SU-DHL-6 (cell line): ENCODE measurements around the gene RDH13.
"Not testable (repeated sequence)": the region's sequence is repeated elsewhere in the genome, so short reads cannot be mapped to it uniquely, and the experiment has no call there.

Experiments
- H2AFZ ChIP-seq: fragments of 200-600 bp; sonication (generic); 2 replicates; pipeline ENCODE4 v1.6.1; 2014; ENCODE audit warnings: low read depth, mild to moderate bottlenecking, moderate library complexity, mixed read lengths, antibody characterized with exemption, low read length; ENCODE audit not compliant: severe bottlenecking
- H3F3A ChIP-seq: fragments of 200-600 bp; shearing (Covaris generic); 2 replicates; pipeline ENCODE4 v1.6.0; 2016; ENCODE audit warnings: antibody characterized with exemption, mild to moderate bottlenecking; ENCODE audit not compliant: insufficient read depth
- H3K27ac ChIP-seq: fragments of 200-600 bp; sonication (generic); 2 replicates; pipeline ENCODE4 v1.5.1; 2016; ENCODE audit warnings: low read depth, mild to moderate bottlenecking, low read length, moderate library complexity, mixed read lengths
- H3K27me3 ChIP-seq: fragments of 200-600 bp; sonication (generic), shearing (Covaris generic); 2 replicates; pipeline ENCODE4 v1.6.0; 2014; ENCODE audit warnings: mild to moderate bottlenecking, low read length
- H3K36me3 ChIP-seq: fragments of 200-600 bp; sonication (generic); 2 replicates; pipeline ENCODE4 v1.6.1; 2014; ENCODE audit warnings: mild to moderate bottlenecking, low read length, mixed read lengths
- H3K4me2 ChIP-seq: fragments of 300-600, 200-600 bp; shearing (Covaris generic), sonication (generic); 2 replicates; pipeline ENCODE4 v1.6.0; 2014; ENCODE audit warnings: low read length, low read depth, mild to moderate bottlenecking; ENCODE audit not compliant: poor library complexity, severe bottlenecking
- H3K4me3 ChIP-seq: fragments of 200-600 bp; sonication (generic); 2 replicates; pipeline ENCODE4 v1.5.1; 2014; ENCODE audit warnings: antibody characterized with exemption, low read length, mild to moderate bottlenecking, mixed read lengths; ENCODE audit not compliant: insufficient read depth, poor library complexity, severe bottlenecking
- H3K79me2 ChIP-seq: fragments of 200-600 bp; sonication (generic); 2 replicates; pipeline ENCODE4 v1.6.1; 2014; ENCODE audit warnings: mild to moderate bottlenecking, low read length, moderate library complexity; ENCODE audit not compliant: insufficient read depth
- H3K9ac ChIP-seq: fragments of 200-600 bp; sonication (generic); 2 replicates; pipeline ENCODE4 v1.7.0; 2014; ENCODE audit warnings: mild to moderate bottlenecking, low read length
- H3K9me2 ChIP-seq: fragments of 200-600 bp; sonication (generic); replicated peaks from 2 replicates; pipeline ENCODE4 v1.6.1; 2014; ENCODE audit warnings: low read length; ENCODE audit not compliant: insufficient read depth
- H3K9me3 ChIP-seq: fragments of 200-600 bp; sonication (generic); 2 replicates; pipeline ENCODE4 v1.6.1; 2014; ENCODE audit warnings: low read length, mixed read lengths; ENCODE audit not compliant: insufficient read depth
- H4K20me1 ChIP-seq: fragments of 200-600 bp; sonication (generic); 2 replicates; pipeline ENCODE4 v1.6.1; 2014; ENCODE audit warnings: low read depth, mild to moderate bottlenecking, antibody characterized with exemption, low read length, moderate library complexity, mixed read lengths
- CTCF ChIP-seq: fragments of 200-600 bp; sonication (generic); IDR thresholded peaks from one replicate; pipeline ENCODE4 v1.5.1; 2017; ENCODE audit warnings: antibody characterized with exemption, mild to moderate bottlenecking, low read length, moderate library complexity; ENCODE audit not compliant: insufficient read depth, poor library complexity, severe bottlenecking
- EZH2phosphoT487 ChIP-seq: fragments of 200-600 bp; sonication (generic), shearing (Covaris generic); conservative IDR thresholded peaks from 2 replicates; pipeline ENCODE4 v1.6.1; 2018; ENCODE audit warnings: mild to moderate bottlenecking, antibody characterized with exemption, low read length, moderate library complexity, mixed read lengths

Gene RDH13

GRCh38 chr19:55005684-55006488 lies 57.1 kb downstream of the RDH13 start:
- Histone ChIP-seq H3K4me2 (peak overlapping the region; percentile 82), H3F3A (peaks cover 13% of the 10 kb centered on the region), H3K27ac (peak overlapping the region; percentile 71), H3K9me3 (no peaks in the 10 kb centered on the region), H3K9me2 (no peaks in the 10 kb centered on the region), H3K4me3 (peak overlapping the region; percentile 91), H3K79me2 (peaks cover 26% of the 10 kb centered on the region), H3K9ac (peak overlapping the region; percentile 61), H4K20me1 (no peaks in the 10 kb centered on the region), H3K27me3 (no peaks in the 10 kb centered on the region), H2AFZ (no peak overlapping the region), H3K36me3 (no peaks in the 10 kb centered on the region)
- TF ChIP-seq CTCF = no peak
- TF ChIP-seq EZH2phosphoT487 = no peak

- no peaks in the 10 kb centered on the region for H3K9me2 ChIP-seq
- no peak overlapping the region for H3K4me3 ChIP-seq
- no peak overlapping the region for H3K4me2 ChIP-seq
- H2AFZ ChIP-seq = peak overlapping the region; percentile 30
- TF ChIP-seq CTCF = no peak
- no peak for TF ChIP-seq EZH2phosphoT487
- H3K36me3 ChIP-seq = no peaks in the 10 kb centered on the region
- H3F3A ChIP-seq = peaks cover 6% of the 10 kb centered on the region
- H4K20me1 ChIP-seq = no peaks in the 10 kb centered on the region
- no peak overlapping the region for H3K9ac ChIP-seq
- no peaks in the 10 kb centered on the region for H3K27me3 ChIP-seq
- no peaks in the 10 kb centered on the region for H3K9me3 ChIP-seq
- H3K79me2 ChIP-seq = no peaks in the 10 kb centered on the region
- no peak overlapping the region for H3K27ac ChIP-seq
Measured at GRCh38 chr19:55000761-55001160, 62.2 kb downstream of the RDH13 start.

- not testable (repeated sequence) for H3F3A ChIP-seq, H2AFZ ChIP-seq, H3K36me3 ChIP-seq, H3K4me3 ChIP-seq, H3K9me3 ChIP-seq, H3K27ac ChIP-seq, H4K20me1 ChIP-seq, H3K79me2 ChIP-seq, H3K9me2 ChIP-seq, H3K27me3 ChIP-seq, H3K4me2 ChIP-seq, H3K9ac ChIP-seq
Measured at GRCh38 chr19:54998751-54999239, 64.2 kb downstream of the RDH13 start.

GRCh38 chr19:54995561-54995960 lies 67.4 kb downstream of the RDH13 start:
- Histone ChIP-seq H3K9ac (no peak overlapping the region), H4K20me1 (no peaks in the 10 kb centered on the region), H2AFZ (no peak overlapping the region), H3K79me2 (no peaks in the 10 kb centered on the region), H3K9me2 (no peaks in the 10 kb centered on the region), H3K27me3 (no peaks in the 10 kb centered on the region), H3K4me3 (no peak overlapping the region), H3F3A (no peaks in the 10 kb centered on the region; the same call in 1 of the 2 replicates), H3K27ac (no peak overlapping the region), H3K9me3 (no peaks in the 10 kb centered on the region), H3K4me2 (no peak overlapping the region), H3K36me3 (no peaks in the 10 kb centered on the region)
- no peak for TF ChIP-seq CTCF
- TF ChIP-seq EZH2phosphoT487 = no peak
